HG03159 (cell line): Measurements from ENCODE around the gene MRPL28.
"Not testable (repeated sequence)": the region's sequence is repeated elsewhere in the genome, so short reads cannot be mapped to it uniquely, and the experiment has no call there.

Experiments used
- ATAC-seq: cut with Tn5 transposase; IDR thresholded peaks from one replicate; pipeline ENCODE4 v1.9.1; 2021; ENCODE audit warnings: mild to moderate bottlenecking, moderate library complexity; ENCODE audit not compliant: unreplicated experiment

The MRPL28 gene

GRCh38 chr16:341095-341973 is 29.0 kb downstream of the MRPL28 start:
- ATAC-seq = not testable (repeated sequence)

- ATAC-seq = no peak
These were observed 29.8 kb downstream of the MRPL28 start for GRCh38 chr16:340370-341091.

- ATAC-seq = no peak
These were observed 30.7 kb downstream of the MRPL28 start for GRCh38 chr16:339680-340079.

GRCh38 chr16:337975-338575 is 32.3 kb downstream of the MRPL28 start:
- ATAC-seq = no peak

GRCh38 chr16:337437-337836 is 32.9 kb downstream of the MRPL28 start:
- no peak for ATAC-seq

GRCh38 chr16:336269-336668 is 34.1 kb downstream of the MRPL28 start:
- no peak for ATAC-seq

- not testable (repeated sequence) for ATAC-seq
These were observed 35.3 kb downstream of the MRPL28 start for GRCh38 chr16:334861-335632.

- not testable (repeated sequence) for ATAC-seq
These were observed 36.0 kb downstream of the MRPL28 start for GRCh38 chr16:334164-334832.

- ATAC-seq = no peak
These were observed 36.8 kb downstream of the MRPL28 start for GRCh38 chr16:333406-334094.

GRCh38 chr16:331181-331814 is 39.0 kb downstream of the MRPL28 start:
- ATAC-seq = not testable (repeated sequence)

GRCh38 chr16:330741-331140 is 39.6 kb downstream of the MRPL28 start:
- no peak for ATAC-seq

- no peak for ATAC-seq
These were observed 44.8 kb downstream of the MRPL28 start for GRCh38 chr16:325375-326145.

GRCh38 chr16:324451-325334 is 45.6 kb downstream of the MRPL28 start:
- ATAC-seq = no peak

GRCh38 chr16:324201-324450 is 46.2 kb downstream of the MRPL28 start:
- no peak for ATAC-seq

- no peak for ATAC-seq
These were observed 47.7 kb downstream of the MRPL28 start for GRCh38 chr16:322476-323143.

GRCh38 chr16:321532-321931 is 48.8 kb downstream of the MRPL28 start:
- ATAC-seq = no peak

- no peak for ATAC-seq
These were observed 50.1 kb downstream of the MRPL28 start for GRCh38 chr16:320206-320605.
